ENCODE measurements around the gene DLEC1. TPM values are rescaled to one million over a fixed set of nuclear protein-coding genes. Genes with fewer than 3 reads are reported as not detected.

DLEC1 gene
- total RNA-seq, 1 experiment from 2014 or later = not detected

GRCh38 chr3:38149708-38150107 is 110.7 kb downstream of the DLEC1 start:
- in situ Hi-C loops (cut with HindIII; ENCODE audit: low pct_unique_long_range_greater_than_20kb, low sequenced_read_pairs) = no loop called here
- no peaks in the 10 kb centered on the region; the same call in 1 of the 2 replicates for H3K36me3 ChIP-seq (ENCODE audit: control insufficient read depth, insufficient read depth, low read length)
- intact Hi-C loops (cut with micrococcal nuclease; ENCODE audit: unreplicated experiment) = no loop called here
- no peaks in the 10 kb centered on the region for H3K4me1 ChIP-seq (ENCODE audit: control insufficient read depth, insufficient read depth, low read length)
- H3K9me3 ChIP-seq (ENCODE audit: control insufficient read depth, insufficient read depth, low read depth, low read length) = no peaks in the 10 kb centered on the region; the same call in 1 of the 2 replicates
- no peaks in the 10 kb centered on the region for H3K27me3 ChIP-seq (ENCODE audit: control insufficient read depth, insufficient read depth, low read length)
- H3K27ac ChIP-seq (ENCODE audit: low read length) = no peak overlapping the region
- CTCF ChIA-PET = no interaction called here
- BruUV-seq (replicated peaks) = no TSS peak
- DNase-seq (ENCODE audit: low read depth, low spot score) (no peak), ATAC-seq (no peak)
- POLR2A ChIA-PET = no interaction called here
- TF ChIP-seq, protein P1, sequence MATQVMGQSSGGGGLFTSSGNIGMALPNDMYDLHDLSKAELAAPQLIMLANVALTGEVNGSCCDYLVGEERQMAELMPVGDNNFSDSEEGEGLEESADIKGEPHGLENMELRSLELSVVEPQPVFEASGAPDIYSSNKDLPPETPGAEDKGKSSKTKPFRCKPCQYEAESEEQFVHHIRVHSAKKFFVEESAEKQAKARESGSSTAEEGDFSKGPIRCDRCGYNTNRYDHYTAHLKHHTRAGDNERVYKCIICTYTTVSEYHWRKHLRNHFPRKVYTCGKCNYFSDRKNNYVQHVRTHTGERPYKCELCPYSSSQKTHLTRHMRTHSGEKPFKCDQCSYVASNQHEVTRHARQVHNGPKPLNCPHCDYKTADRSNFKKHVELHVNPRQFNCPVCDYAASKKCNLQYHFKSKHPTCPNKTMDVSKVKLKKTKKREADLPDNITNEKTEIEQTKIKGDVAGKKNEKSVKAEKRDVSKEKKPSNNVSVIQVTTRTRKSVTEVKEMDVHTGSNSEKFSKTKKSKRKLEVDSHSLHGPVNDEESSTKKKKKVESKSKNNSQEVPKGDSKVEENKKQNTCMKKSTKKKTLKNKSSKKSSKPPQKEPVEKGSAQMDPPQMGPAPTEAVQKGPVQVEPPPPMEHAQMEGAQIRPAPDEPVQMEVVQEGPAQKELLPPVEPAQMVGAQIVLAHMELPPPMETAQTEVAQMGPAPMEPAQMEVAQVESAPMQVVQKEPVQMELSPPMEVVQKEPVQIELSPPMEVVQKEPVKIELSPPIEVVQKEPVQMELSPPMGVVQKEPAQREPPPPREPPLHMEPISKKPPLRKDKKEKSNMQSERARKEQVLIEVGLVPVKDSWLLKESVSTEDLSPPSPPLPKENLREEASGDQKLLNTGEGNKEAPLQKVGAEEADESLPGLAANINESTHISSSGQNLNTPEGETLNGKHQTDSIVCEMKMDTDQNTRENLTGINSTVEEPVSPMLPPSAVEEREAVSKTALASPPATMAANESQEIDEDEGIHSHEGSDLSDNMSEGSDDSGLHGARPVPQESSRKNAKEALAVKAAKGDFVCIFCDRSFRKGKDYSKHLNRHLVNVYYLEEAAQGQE (IDR thresholded peaks at IDR 0.05; ENCODE audit: insufficient read depth in 1 of 2, low read depth in 2 of 2, low read length in 1 of 2) = no peak
- no peak for TF ChIP-seq TCF7L2 (IDR thresholded peaks at IDR 0.05; ENCODE audit: low read depth, low read length)
- no peak for TF ChIP-seq CTCF (IDR thresholded peaks at IDR 0.05)
- no peak for TF ChIP-seq SIN3A (IDR thresholded peaks at IDR 0.05; ENCODE audit: borderline replicate concordance, insufficient read depth, low read depth, low read length)
- TF ChIP-seq POLR2AphosphoS5 (IDR thresholded peaks at IDR 0.05; ENCODE audit: low read depth, low read length) = no peak
- H3K4me3 ChIP-seq (ENCODE audit: low read depth in 2 of 2, low read length in 2 of 2) = no peak overlapping the region

DNA sequence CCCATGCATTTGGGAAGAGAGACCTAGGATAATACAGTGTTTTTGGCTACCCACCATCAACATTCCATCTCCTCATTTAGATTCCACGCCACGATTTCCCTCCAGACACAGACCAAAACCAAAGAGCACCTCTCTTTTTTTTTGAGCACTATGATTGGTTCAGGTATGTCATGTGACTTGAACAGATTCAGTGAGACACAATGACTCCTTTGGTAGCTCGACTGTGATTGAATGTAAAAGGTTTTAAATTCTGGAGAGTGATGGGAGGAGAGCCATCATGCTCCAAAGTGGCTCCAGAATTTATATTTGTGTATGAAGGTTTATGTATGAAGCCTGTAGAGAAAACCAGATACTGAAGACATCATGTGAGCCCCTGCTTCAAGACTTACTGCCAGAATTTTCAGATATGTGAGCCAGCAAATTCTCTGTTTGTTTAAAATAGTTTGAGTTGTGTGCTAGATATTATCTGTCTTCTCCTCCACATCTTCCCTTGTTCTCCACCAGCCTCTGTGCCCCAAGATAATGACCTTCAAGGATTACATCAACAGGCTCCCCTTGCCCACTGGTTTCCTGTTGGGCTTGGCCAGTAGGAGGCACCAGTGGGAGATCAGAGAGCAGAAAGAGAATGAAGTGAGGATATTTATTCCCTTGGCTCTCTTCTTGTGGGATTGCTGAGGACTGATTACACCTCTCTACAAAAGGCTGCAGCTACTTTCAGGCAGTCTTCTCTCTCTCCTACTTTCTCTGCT is 111.9 kb downstream of the DLEC1 start:
- H3K27ac ChIP-seq (ENCODE audit: low read length) = no peak overlapping the region
- TF ChIP-seq POLR2AphosphoS5 (IDR thresholded peaks at IDR 0.05; ENCODE audit: low read depth, low read length) = no peak
- no peak for TF ChIP-seq TCF7L2 (IDR thresholded peaks at IDR 0.05; ENCODE audit: low read depth, low read length)
- peak; percentile 13; the same call in 1 of the 2 replicates for TF ChIP-seq CTCF (IDR thresholded peaks at IDR 0.05)
- intact Hi-C loops (cut with micrococcal nuclease; ENCODE audit: unreplicated experiment) (no loop called here), in situ Hi-C loops (cut with HindIII; ENCODE audit: low pct_unique_long_range_greater_than_20kb, low sequenced_read_pairs) (no loop called here)
- H3K4me1 ChIP-seq (ENCODE audit: control insufficient read depth, insufficient read depth, low read length) = no peaks in the 10 kb centered on the region
- H3K9me3 ChIP-seq (ENCODE audit: control insufficient read depth, insufficient read depth, low read depth, low read length) = no peaks in the 10 kb centered on the region; the same call in 1 of the 2 replicates
- BruUV-seq (replicated peaks) = no TSS peak
- no peak overlapping the region for H3K4me3 ChIP-seq (ENCODE audit: low read depth in 2 of 2, low read length in 2 of 2)
- H3K36me3 ChIP-seq (ENCODE audit: control insufficient read depth, insufficient read depth, low read length) = no peaks in the 10 kb centered on the region; the same call in 1 of the 2 replicates
- ChIA-PET POLR2A (no interaction called here), CTCF (no interaction called here)
- no peak for ATAC-seq
- H3K27me3 ChIP-seq (ENCODE audit: control insufficient read depth, insufficient read depth, low read length) = no peaks in the 10 kb centered on the region
- no peak for DNase-seq (ENCODE audit: low read depth, low spot score)
